ENCODE results near the gene IL4R.

The IL4R gene

GRCh38 chr16:27333104-27333503 lies 19.3 kb downstream of the IL4R start:
- no peak for DNase-seq

- no peak for DNase-seq
These were observed 19.8 kb downstream of the IL4R start for GRCh38 chr16:27333549-27333948.

DNA sequence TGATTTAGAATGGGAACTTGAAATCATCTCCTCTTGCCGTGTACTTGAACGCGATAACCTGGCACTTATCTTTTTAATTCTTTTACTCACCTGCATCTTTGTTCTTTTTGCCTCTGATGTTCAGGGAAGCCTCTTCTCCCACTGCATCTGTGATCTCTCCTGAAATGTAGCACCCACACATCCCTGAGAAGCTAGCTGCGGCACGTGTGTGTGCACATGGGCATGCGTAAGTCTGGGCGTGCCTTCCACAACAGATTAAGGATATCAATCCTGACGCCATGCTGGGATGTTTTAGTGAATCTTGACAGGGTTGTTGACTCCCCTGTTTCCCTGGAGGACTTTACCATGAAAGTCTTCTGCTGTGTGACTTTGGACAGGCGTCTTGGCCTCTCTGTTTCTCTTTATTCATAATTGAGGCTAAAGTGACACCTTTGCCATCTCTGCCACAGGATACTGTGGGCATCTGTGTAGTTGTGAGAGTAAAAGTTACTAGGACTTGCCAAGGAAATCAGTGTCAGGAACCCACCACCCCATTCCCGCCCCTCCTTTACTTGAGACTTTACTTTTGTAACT lies 20.5 kb downstream of the IL4R start:
- no peak for DNase-seq

DNA sequence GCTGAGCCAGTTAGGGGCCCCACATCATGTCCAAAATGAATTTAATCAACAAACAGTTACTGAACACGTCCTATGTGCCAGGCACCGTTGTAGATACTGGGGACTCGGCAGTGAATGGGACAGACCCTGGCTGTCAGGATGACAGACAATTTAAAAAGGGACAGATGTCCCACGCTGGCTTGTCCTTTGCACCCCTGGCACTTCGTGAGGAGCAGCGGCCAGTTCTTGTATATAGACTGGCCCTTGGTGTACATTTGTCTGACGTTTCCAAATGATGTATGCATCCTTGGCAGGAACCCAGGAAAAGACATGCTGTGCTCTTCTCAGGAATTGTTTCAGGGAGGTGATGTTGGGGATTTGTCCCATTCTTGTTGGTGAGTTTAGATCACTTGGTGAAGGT lies 21.1 kb downstream of the IL4R start:
- no peak for DNase-seq

GRCh38 chr16:27335349-27336053 lies 21.7 kb downstream of the IL4R start:
- no peak for DNase-seq

DNA sequence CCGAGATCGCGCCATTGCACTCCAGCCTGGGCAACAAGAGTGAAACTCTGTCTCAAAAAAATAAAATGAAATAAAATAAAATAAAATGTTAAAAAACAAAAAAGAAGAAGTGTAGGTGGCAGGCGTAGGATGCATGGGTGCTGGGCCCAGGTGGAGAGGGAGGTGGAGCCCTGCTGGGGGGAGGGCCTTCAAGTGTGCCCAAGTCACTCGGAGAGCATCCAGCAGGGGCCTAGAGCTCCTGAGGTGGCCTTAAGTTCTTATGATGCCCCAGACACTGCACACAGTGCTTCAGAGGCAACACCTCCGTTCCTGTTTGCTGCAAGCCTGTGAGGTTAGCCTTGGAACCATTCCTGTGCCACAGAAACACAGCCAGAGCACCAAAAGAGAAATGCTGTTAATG lies 23.2 kb downstream of the IL4R start:
- DNase-seq, result no peak

GRCh38 chr16:27339180-27339579 lies 25.4 kb downstream of the IL4R start:
- DNase-seq, result no peak

GRCh38 chr16:27340654-27341053 lies 26.9 kb downstream of the IL4R start:
- no peak for DNase-seq

DNA sequence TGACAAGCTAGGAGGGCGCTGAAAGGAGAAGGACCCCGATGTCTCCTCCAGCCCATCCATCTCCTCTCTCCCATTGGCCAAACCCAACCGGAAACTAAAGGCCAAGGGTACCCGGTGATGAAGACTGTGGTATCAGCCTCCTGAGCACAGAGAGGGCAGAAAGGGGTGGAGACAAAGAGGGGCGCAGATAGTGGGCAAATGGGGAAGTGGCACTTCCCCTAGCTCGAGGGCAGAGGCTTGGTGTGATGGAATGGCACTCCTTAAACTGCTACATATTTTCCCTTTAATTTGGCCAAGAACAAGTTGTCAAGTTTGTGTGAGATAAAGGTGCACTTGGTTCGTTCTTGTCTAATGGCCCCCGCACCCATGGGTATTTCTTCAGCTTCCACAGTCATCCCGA lies 27.8 kb downstream of the IL4R start:
- no peak for DNase-seq

- no peak for DNase-seq
These were observed 28.2 kb downstream of the IL4R start for GRCh38 chr16:27341971-27342370.

GRCh38 chr16:27344721-27345120 lies 30.9 kb downstream of the IL4R start:
- no peak for DNase-seq

DNA sequence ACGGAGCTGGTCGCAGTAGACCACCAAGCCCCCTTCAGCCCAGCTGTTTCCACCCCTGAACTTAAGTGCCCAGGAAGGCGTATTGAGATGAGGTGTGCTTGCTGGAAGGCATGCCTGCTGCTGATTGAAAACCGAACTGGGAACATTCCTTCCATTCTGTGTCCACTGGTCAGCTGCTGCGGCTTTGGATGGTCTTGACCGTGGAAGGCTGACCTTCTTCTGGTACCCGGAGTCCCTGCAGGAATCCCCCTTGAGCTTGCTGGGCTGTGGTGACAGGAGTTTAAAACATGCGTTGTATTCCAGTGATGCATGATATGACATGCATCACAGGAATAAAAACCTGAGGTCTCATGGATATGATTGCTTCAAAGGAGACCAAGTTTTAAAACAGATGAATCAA lies 31.4 kb downstream of the IL4R start:
- DNase-seq, result no peak

DNA sequence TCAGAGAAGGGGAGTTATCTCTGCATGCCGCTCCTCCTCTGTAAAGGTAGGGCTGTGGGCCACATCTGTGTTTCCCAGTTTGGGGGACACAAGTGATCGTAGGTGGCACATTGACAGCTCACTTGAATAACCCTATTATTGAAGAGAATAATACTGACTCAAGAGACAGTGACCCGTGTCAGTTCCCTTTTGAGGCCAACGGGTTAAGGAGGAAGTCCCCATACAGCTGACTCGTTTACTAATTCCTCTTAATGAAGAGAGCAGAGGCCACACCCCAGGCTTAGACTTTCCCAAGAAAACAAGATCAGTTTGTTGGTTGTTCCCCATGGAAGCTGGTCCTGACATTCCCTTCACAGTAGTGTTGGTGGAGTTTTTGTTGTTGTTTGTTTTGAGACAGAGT lies 33.0 kb downstream of the IL4R start:
- no peak for DNase-seq

DNA sequence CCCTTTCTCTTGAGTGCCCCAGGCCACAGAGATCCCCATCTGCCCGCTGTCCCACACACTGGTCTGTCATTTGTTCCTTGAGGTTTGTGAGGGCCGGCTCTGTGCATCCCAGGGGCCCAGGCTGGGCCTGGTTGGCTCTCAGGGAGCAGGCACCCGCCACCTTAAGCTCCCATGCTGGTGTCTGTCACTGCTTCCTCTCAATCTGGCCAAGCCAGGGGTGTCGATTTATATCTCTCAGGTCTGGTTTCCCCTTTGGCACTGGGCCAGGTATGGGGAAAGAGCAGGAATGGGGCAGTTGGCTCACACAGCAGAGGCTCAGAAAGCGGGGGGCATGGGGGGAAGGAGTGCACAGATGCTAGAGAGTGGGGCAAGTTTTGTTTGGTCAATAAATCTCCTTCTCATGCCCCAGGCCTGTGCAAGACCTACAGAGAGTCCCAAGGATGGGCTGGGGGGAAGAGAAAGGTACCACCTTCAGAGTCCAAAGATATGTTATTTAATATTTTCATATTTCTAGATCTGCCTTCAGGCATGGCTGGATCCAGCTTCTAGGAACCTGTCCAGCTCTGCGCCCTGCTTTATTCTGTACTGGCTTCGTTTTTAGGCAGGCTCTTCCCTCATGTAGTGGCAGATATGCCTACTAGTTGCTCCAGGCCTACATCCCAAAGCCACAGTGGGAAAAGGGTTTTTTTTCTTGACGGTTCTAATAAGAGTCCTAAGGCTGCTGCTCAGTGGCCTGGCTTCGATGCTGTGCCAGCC lies 34.3 kb downstream of the IL4R start:
- DNase-seq, result no peak

DNA sequence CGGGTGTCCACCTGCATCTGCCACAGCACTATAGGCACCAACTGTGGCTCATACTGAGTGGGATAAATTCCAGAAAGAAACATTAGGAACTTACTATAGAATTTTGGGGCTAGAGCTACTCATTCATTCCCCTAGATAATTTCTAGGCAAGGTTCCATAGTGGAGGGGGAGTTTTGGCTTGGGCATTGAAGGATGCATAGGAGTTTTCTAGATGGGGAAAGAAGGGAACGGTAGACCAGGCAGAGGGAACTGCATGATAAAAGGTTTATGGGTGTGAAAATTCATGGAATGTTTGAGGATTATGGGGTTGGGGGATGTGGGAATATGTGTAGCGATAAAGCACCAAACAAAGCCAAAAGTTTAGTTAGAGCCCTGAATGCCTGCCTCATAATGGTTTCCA lies 35.5 kb downstream of the IL4R start:
- no peak for DNase-seq

DNA sequence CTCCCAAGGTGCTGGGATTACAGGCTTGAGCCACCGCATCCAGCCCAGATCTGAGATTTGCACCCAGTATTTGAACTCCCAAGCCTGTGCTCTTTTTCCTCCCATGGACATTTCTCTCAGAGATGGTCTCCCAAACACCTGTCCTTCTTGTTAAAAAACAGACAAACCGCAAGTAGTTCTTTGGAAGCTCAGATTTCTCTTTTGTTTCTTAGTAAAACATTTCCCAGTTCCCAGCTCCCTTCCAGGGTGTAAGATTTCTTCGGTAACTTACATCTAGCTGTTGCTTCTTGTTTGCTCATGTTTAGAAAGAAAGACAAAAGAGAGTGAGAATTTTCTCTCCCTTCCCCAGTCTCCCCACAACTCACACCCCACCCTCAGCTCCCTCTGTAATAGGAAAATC lies 36.2 kb downstream of the IL4R start:
- no peak for DNase-seq

DNA sequence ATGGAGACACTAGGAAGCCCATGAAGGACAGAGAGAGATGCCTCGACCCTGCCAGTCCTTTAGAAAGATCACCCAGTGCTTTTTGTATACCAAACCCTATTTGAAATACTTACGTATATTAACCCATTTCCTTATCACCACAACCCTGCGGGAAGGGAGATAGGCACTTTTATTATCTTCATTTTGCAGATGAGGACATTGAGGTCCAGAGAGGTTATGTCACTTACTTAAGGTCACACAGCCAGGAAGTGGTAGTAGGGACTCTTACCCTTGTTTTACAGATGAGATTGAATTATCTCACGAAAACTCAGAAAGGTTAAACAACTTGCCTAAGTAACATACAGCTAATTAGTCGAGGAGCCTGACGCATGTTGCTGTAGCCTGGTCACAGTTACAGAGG lies 38.2 kb downstream of the IL4R start:
- DNase-seq, result no peak

DNA sequence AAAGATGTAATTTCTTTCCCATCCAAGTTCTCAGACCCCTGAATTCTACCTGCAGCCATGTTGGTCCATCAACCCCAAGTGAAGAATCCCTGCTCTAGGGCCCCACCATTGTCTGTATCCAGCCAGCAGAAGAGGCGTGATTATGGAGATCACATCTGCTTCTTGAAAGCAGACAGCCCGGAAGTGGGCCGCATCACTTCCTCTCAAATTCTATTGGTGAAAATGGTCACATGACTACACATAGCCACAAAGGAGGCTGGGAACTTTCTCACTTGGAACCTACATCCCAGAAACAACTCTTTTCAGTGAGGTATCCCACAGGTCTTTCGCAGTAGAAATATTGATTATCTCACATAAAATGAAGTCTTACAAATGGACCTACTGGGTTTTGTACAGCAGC lies 40.1 kb downstream of the IL4R start:
- DNase-seq, result no peak

DNA sequence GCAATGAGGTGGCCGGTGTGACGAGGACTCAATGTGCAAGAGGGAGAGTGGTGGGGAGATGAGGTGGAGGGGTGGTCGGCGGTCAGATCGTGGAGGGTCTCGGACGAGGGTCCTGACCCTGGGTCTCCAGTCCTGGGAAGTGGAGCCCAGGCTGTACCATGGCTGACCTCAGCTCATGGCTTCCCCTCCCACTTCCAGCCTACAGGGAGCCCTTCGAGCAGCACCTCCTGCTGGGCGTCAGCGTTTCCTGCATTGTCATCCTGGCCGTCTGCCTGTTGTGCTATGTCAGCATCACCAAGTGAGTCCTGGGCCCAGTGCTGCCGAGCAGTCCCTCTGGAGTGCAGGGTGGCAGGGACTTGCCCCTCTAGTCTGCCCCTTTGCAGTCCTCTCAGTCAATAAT lies 41.8 kb downstream of the IL4R start:
- no peak for DNase-seq

DNA sequence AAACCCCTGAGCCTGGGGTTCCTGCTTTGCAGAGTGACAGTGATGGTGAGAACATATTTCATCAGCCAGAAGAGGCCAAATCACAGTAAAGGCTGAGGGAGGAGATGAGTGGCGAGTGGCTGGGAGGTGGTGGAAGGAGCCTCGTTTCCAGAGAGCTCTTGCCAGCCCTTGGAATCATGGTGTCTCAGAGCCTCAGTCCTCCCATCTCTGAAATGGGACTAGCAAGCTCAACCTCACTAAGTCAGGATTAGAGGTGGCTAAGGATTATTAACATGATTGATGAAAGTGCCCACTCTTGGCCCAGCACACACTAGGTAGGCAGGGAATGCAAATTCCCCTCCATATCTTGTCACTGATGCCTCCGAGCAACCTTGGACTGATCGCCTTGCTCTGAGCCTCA lies 43.0 kb downstream of the IL4R start:
- DNase-seq, result no peak

- DNase-seq, result no peak
These were observed 45.3 kb downstream of the IL4R start for GRCh38 chr16:27359051-27359450.

DNA sequence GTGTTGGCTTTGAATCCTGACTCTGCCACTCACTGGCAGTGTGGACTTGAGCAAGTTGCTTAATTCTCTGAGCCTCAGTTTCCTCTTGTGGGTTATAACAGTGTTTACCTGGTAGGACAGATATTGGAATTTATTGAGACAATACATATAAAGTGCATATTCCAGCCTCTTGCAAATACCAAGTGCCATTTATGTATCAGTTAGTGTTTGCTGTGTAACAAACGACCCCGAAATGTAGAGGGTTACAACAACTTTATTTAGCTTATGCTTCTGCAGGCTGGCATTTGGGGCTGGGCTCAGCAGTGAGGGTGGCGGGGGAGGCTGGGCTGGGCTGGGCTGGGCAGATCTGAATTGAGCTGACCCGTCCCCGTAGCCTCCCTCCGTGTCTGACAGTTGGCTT lies 45.8 kb downstream of the IL4R start:
- no peak for DNase-seq

- DNase-seq, result no peak
These were observed 48.2 kb downstream of the IL4R start for GRCh38 chr16:27361987-27362386.

GRCh38 chr16:27362570-27363245 lies 48.9 kb downstream of the IL4R start:
- DNase-seq, result no peak
